Stimulated activated CD4-positive, alpha-beta T cell treated with anti-CD3 and anti-CD28 coated beads, Interleukin-1b, Interleukin-23, amount 100 ng/mL, for 1 hour (primary cell): ENCODE results near the gene RAB33A.
"Not testable (repeated sequence)": the region's sequence is repeated elsewhere in the genome, so short reads cannot be mapped to it uniquely, and the experiment has no call there.

Source experiments
- DNase-seq, 2 donors: peaks; one replicate each; pipeline ENCODE4 v3.0.0-alpha.2; 2020; ENCODE audit warnings: low read depth in 2 of 2

RAB33A gene

GRCh38 chrX:130172127-130172845 lies 524 bp downstream of the RAB33A start:
- DNase-seq = no peak

GRCh38 chrX:130173190-130173895 lies 1.6 kb downstream of the RAB33A start:
- no peak for DNase-seq

GRCh38 chrX:130174045-130174704 lies 2.4 kb downstream of the RAB33A start:
- no peak for DNase-seq

GRCh38 chrX:130174937-130175336 lies 3.2 kb downstream of the RAB33A start:
- DNase-seq = no peak

- no peak for DNase-seq
Observed at GRCh38 chrX:130176354-130176776, 4.6 kb downstream of the RAB33A start.

- no peak for DNase-seq
Observed at GRCh38 chrX:130176942-130177341, 5.2 kb downstream of the RAB33A start.

- no peak for DNase-seq
Observed at GRCh38 chrX:130179170-130179569, 7.4 kb downstream of the RAB33A start.

GRCh38 chrX:130179579-130180215 lies 7.9 kb downstream of the RAB33A start:
- no peak for DNase-seq

- no peak for DNase-seq
Observed at GRCh38 chrX:130184168-130184567, 12.4 kb downstream of the RAB33A start.

- no peak for DNase-seq
Observed at GRCh38 chrX:130184857-130185256, 13.1 kb downstream of the RAB33A start.

GRCh38 chrX:130186651-130187050 lies 14.9 kb downstream of the RAB33A start:
- DNase-seq = no peak

- no peak for DNase-seq
Observed at GRCh38 chrX:130190801-130191200, 19.0 kb downstream of the RAB33A start.

GRCh38 chrX:130196466-130196865 lies 24.7 kb downstream of the RAB33A start:
- DNase-seq = no peak

- DNase-seq = no peak
Observed at GRCh38 chrX:130197464-130197863, 25.7 kb downstream of the RAB33A start.

- DNase-seq = no peak
Observed at GRCh38 chrX:130204647-130205046, 32.9 kb downstream of the RAB33A start.

- no peak for DNase-seq
Observed at GRCh38 chrX:130211415-130212186, 39.8 kb downstream of the RAB33A start.

GRCh38 chrX:130212371-130212770 lies 40.6 kb downstream of the RAB33A start:
- no peak for DNase-seq

GRCh38 chrX:130213376-130213775 lies 41.6 kb downstream of the RAB33A start:
- DNase-seq = no peak

GRCh38 chrX:130216320-130216719 lies 44.6 kb downstream of the RAB33A start:
- no peak for DNase-seq

- DNase-seq = no peak
Observed at GRCh38 chrX:130224810-130225209, 53.0 kb downstream of the RAB33A start.

GRCh38 chrX:130228871-130229270 lies 57.1 kb downstream of the RAB33A start:
- DNase-seq = no peak

GRCh38 chrX:130231184-130231583 lies 59.4 kb downstream of the RAB33A start:
- DNase-seq = not testable (repeated sequence)
